Measurements from ENCODE around the gene NPTXR. TPM values are rescaled to one million over a fixed set of nuclear protein-coding genes. Genes with fewer than 3 reads are reported as not detected.
"Not testable (repeated sequence)": the region's sequence is repeated elsewhere in the genome, so short reads cannot be mapped to it uniquely, and the experiment has no call there.

NPTXR gene
- total RNA-seq, 1 donor, result 0.94 TPM

GRCh38 chr22:38819387-38819940, 24.4 kb downstream of the NPTXR start:
- no peaks in the 10 kb centered on the region for H3K4me1 ChIP-seq (ENCODE audit: insufficient read depth, low read length)
- no peaks in the 10 kb centered on the region for H3K27me3 ChIP-seq (ENCODE audit: insufficient read depth, low read length)
- no peaks in the 10 kb centered on the region for H3K9me3 ChIP-seq (ENCODE audit: low read depth, low read length)
- no peak overlapping the region for H3K4me3 ChIP-seq (ENCODE audit: low read length)

GRCh38 chr22:38817196-38817595, 26.6 kb downstream of the NPTXR start:
- H3K4me3 ChIP-seq (ENCODE audit: low read length), result no peak overlapping the region
- no peaks in the 10 kb centered on the region for H3K9me3 ChIP-seq (ENCODE audit: low read depth, low read length)
- no peaks in the 10 kb centered on the region for H3K27me3 ChIP-seq (ENCODE audit: insufficient read depth, low read length)
- no peaks in the 10 kb centered on the region for H3K4me1 ChIP-seq (ENCODE audit: insufficient read depth, low read length)

DNA sequence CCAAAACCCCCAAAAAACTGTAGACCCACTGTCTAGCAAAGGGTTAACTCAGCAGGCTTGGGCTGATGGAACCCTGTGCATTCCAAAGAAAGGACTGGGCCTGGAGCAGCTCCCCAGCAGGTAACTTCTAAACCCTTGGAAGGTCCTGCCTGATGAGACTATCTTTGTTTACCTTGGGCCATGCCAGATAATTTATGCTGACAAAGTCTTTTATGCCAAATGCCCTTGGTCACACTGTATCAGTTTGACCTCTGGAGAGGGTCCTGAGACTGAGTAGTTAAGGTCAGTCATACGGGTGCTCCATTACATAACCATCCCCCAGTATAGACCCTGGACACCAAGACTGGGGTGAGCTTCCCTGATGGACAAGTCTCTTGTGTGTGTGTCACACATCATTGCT, 28.0 kb downstream of the NPTXR start:
- Histone ChIP-seq H3K9me3 (ENCODE audit: low read depth, low read length) (no peaks in the 10 kb centered on the region), H3K4me3 (ENCODE audit: low read length) (no peak overlapping the region), H3K4me1 (ENCODE audit: insufficient read depth, low read length) (no peaks in the 10 kb centered on the region), H3K27me3 (ENCODE audit: insufficient read depth, low read length) (peaks cover 2% of the 10 kb centered on the region)

DNA sequence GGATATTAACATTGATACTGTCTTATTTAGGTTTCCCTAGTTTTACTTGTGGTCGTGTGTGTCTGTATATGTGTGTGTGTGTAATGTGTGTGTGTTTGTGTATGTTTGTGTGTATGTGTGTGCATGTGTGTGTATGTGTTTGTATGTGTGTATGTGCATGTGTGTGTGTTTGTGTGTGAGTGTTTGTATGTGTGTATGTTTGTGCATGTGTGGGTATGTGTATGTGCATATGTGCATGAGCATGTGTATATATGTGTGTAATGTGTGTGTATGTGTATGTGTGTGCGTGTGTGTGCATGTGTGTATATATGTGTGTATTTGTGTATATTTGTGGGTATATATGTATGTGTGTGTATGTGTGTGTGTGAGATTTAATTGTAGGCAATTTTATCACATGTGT, 32.6 kb downstream of the NPTXR start:
- H3K4me3 ChIP-seq (ENCODE audit: low read length), result no peak overlapping the region
- H3K9me3 ChIP-seq (ENCODE audit: low read depth, low read length), result no peaks in the 10 kb centered on the region
- no peaks in the 10 kb centered on the region for H3K4me1 ChIP-seq (ENCODE audit: insufficient read depth, low read length)
- H3K27me3 ChIP-seq (ENCODE audit: insufficient read depth, low read length), result peaks cover 2% of the 10 kb centered on the region

- not testable (repeated sequence) for H3K4me3 ChIP-seq (ENCODE audit: low read length); H3K27me3 ChIP-seq (ENCODE audit: insufficient read depth, low read length); H3K9me3 ChIP-seq (ENCODE audit: low read depth, low read length); H3K4me1 ChIP-seq (ENCODE audit: insufficient read depth, low read length)
These were observed 38.7 kb downstream of the NPTXR start for GRCh38 chr22:38805041-38805593.

DNA sequence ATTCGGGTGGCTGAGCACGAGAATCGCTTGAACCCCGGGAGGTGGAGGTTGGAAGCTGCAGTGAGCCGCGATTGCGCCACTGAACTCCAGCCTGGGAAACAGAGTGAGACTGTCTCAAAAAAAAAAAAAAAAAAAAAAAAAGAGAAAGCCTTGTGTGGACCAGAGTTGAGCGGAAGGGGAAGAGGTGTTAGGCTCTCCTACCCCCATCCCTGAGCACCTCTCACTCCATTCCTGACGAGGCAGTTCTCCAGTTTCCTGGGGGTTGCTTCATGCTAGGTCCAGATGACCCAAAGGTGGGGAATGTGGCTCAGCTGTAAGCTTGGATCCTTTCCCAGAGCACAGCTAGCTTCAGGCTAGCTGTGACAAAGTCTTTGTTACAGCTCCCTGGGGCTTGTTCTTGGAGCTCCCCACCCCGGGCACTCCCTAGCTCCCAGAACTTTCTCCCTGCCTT, 41.1 kb downstream of the NPTXR start:
- Histone ChIP-seq H3K4me3 (ENCODE audit: low read length) (no peak overlapping the region), H3K27me3 (ENCODE audit: insufficient read depth, low read length) (no peaks in the 10 kb centered on the region), H3K4me1 (ENCODE audit: insufficient read depth, low read length) (no peaks in the 10 kb centered on the region), H3K9me3 (ENCODE audit: low read depth, low read length) (no peaks in the 10 kb centered on the region)

DNA sequence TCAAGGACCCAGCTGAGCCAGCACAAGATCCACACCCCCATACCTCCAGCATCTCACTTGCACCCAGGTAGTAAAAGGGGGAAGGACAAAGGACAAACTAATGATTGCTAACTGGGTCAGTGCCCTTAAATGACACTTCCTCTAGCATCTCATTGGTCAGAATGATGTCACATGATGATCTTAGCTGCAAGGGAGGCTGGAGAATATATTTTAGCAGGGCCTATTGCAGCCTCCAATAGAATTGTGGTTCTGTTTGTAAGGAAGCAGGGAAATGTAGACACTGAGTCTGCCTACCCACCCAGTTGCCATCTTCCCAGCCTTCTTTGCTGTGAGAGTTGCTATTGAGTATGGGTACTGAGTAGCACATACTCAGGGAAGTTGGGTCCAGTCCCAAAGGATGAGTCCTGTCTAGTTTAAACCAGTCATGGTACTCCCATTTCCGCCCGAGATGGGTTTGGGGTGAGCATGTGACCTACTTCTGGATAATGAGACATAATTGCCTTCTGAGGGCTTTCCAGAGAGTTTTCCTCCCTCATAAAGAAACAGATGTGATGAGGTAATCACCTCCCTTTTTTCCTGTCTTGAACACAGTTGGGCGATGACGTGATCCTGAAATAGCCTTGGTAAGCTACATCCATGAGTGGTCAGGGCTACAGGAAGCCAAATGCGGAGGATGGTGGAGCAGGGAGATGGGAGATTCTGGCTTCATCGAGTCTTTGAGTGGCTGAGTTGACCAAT, 44.4 kb downstream of the NPTXR start:
- Histone ChIP-seq H3K27me3 (ENCODE audit: insufficient read depth, low read length) (no peaks in the 10 kb centered on the region), H3K4me3 (ENCODE audit: low read length) (no peak overlapping the region), H3K4me1 (ENCODE audit: insufficient read depth, low read length) (peaks cover 2% of the 10 kb centered on the region), H3K9me3 (ENCODE audit: low read depth, low read length) (no peaks in the 10 kb centered on the region)

DNA sequence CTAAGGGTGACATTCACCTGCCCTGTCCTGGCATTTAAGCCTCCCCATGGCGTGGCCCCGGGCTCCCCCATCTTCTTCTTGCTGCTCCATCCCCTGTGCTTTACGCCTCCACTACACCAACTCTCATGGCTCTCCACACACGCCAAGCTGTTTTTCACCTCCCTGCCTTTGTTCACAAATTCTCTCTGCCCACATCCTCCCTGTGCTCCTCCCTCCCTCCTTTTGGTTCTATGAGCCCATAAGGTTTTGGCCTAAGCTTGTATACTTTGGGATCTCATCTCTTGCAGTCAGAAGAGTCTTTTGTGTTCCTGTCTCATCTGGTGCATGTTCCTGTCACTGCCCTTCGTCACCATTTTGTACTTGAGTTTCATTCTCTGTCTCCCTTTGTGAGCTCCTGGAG, 45.3 kb downstream of the NPTXR start:
- Histone ChIP-seq H3K27me3 (ENCODE audit: insufficient read depth, low read length) (no peaks in the 10 kb centered on the region), H3K4me1 (ENCODE audit: insufficient read depth, low read length) (peaks cover 7% of the 10 kb centered on the region), H3K9me3 (ENCODE audit: low read depth, low read length) (no peaks in the 10 kb centered on the region), H3K4me3 (ENCODE audit: low read length) (no peak overlapping the region)

DNA sequence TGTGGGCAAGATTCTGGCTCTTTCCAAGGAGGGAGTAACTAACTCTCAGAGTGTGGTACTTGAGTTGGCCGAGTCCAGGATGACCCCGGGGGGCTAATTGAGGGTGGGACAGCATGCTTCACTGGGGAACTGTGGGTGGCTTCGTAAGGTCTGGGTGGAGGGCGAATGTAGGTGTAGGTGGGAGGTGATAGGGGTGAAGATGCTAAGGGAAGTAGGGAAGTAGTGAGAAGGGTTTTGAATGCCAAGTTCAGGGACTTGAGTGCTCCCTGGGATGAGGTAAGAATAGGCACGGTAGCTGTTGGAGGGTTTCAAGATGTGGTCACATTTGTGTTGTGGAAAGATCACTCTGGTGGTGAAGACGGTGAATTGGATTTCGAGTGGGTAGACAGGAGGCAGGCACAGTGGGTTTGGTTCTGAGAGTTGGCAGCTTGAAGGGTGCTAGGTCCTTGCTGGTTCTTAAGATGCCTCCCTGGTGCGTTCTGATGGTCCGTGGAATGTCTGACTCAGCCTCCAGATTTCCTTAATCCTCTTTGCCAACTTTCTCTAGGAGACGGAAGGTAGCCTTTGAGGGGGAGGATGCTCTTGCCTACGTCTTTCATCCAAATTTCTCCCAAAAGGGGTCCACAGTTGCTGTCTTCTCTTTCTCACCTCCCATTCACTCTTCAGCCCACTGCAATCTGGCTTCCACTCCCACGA, 47.4 kb downstream of the NPTXR start:
- H3K27me3 ChIP-seq (ENCODE audit: insufficient read depth, low read length), result no peaks in the 10 kb centered on the region
- no peak overlapping the region for H3K4me3 ChIP-seq (ENCODE audit: low read length)
- peaks cover 13% of the 10 kb centered on the region for H3K4me1 ChIP-seq (ENCODE audit: insufficient read depth, low read length)
- no peaks in the 10 kb centered on the region for H3K9me3 ChIP-seq (ENCODE audit: low read depth, low read length)

DNA sequence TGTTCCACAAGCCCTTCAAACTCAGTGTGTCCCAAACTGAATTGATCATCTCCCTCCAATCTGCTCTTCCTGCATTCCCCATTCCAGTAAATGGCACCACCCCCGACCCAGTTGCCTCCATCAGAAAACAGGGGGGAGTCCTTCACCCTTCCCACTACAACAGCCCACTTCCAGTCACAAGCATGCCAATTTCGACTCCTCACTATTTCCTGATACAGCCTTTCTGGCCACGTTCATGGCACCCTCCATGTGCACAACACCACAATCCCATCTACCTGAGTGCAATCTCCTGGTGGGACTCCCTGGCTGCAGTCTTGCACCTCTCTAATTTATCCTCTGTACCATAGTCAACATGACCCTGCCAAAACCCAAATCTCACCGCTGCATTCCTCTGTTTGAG, 48.3 kb downstream of the NPTXR start:
- Histone ChIP-seq H3K4me1 (ENCODE audit: insufficient read depth, low read length) (peaks cover 13% of the 10 kb centered on the region), H3K9me3 (ENCODE audit: low read depth, low read length) (no peaks in the 10 kb centered on the region), H3K4me3 (ENCODE audit: low read length) (no peak overlapping the region), H3K27me3 (ENCODE audit: insufficient read depth, low read length) (no peaks in the 10 kb centered on the region)

GRCh38 chr22:38793721-38794466, 49.9 kb downstream of the NPTXR start, which contains the start of gene DNAL4:
Gene DNAL4 (minus strand): TSS chr22:38794143. CDS start chr22:38782731, 11,412 bp downstream.
- H3K4me1 ChIP-seq (ENCODE audit: insufficient read depth, low read length), result peaks cover 13% of the 10 kb centered on the region
- peak within 1 kb of the TSS; percentile 63 for H3K4me3 ChIP-seq (ENCODE audit: low read length)
- no peaks in the 10 kb centered on the region for H3K9me3 ChIP-seq (ENCODE audit: low read depth, low read length)
- no peaks in the 10 kb centered on the region for H3K27me3 ChIP-seq (ENCODE audit: insufficient read depth, low read length)

DNA sequence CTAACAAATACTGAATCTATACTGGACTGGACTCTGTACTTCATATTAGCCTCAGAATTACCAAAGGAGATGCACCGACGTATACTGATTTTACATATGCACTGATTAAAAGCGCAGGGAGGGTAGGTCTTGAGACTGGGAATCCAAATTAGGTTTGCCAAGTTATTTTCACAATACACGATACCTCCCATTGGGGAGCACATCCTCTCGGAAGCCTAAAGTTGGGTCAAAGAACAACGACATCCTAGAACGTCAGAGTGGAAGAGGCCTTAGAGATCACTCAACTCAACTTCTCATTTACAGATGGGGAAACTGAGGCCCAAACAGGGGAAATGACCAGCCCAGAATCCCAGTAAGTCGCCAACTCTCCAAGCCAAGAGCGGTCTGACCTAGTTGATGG, 50.5 kb downstream of the NPTXR start:
- Histone ChIP-seq H3K4me3 (ENCODE audit: low read length) (peak overlapping the region; percentile 63), H3K4me1 (ENCODE audit: insufficient read depth, low read length) (peaks cover 13% of the 10 kb centered on the region), H3K27me3 (ENCODE audit: insufficient read depth, low read length) (no peaks in the 10 kb centered on the region), H3K9me3 (ENCODE audit: low read depth, low read length) (no peaks in the 10 kb centered on the region)

GRCh38 chr22:38792833-38793232, 51.0 kb downstream of the NPTXR start:
- no peaks in the 10 kb centered on the region for H3K9me3 ChIP-seq (ENCODE audit: low read depth, low read length)
- H3K27me3 ChIP-seq (ENCODE audit: insufficient read depth, low read length), result no peaks in the 10 kb centered on the region
- no peak overlapping the region for H3K4me3 ChIP-seq (ENCODE audit: low read length)
- H3K4me1 ChIP-seq (ENCODE audit: insufficient read depth, low read length), result peaks cover 13% of the 10 kb centered on the region

DNA sequence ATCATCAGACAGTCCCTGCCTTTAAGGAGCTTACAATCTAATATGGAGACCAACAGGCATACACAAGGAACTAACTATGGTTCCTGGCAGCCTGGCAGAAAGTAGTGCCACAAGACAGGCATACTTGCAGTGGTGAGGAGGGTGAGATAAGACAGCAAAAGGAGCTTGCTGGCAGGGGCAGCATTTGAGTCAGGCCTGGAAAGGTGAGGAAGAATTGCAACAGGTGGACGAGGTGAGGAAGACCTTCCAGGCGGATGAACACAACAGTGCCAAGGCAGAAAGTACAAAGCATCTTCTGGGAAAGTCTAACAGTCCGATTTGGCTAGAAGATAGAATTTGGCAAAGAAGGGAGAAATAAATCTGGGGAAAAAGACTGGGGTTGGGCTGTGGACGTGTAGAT, 54.2 kb downstream of the NPTXR start:
- Histone ChIP-seq H3K27me3 (ENCODE audit: insufficient read depth, low read length) (no peaks in the 10 kb centered on the region), H3K4me3 (ENCODE audit: low read length) (no peak overlapping the region), H3K4me1 (ENCODE audit: insufficient read depth, low read length) (peaks cover 12% of the 10 kb centered on the region), H3K9me3 (ENCODE audit: low read depth, low read length) (no peaks in the 10 kb centered on the region)

- no peaks in the 10 kb centered on the region for H3K27me3 ChIP-seq (ENCODE audit: insufficient read depth, low read length)
- no peak overlapping the region for H3K4me3 ChIP-seq (ENCODE audit: low read length)
- H3K4me1 ChIP-seq (ENCODE audit: insufficient read depth, low read length), result peaks cover 8% of the 10 kb centered on the region
- H3K9me3 ChIP-seq (ENCODE audit: low read depth, low read length), result no peaks in the 10 kb centered on the region
These were observed 55.0 kb downstream of the NPTXR start for GRCh38 chr22:38788846-38789245.

Measured in mononuclear cell (primary cell).